ENCODE results near the gene FOXP1. TPM values are rescaled to one million over a fixed set of nuclear protein-coding genes. Genes with fewer than 3 reads are reported as not detected.
A peak's percentile ranks its signal among the peaks of the same experiment; 100 is the strongest.

The FOXP1 gene
- total and polyA plus RNA-seq, 8 donors: 13.4 to 74.1 (median 44.1) TPM

- peaks cover 18 to 53% (median 49%) of the 10 kb centered on the region in 3 donors for H3K4me1 ChIP-seq
Observed at GRCh38 chr3:71210257-71211007, 373.1 kb downstream of the FOXP1 start.

GRCh38 chr3:71208211-71209095, 375.1 kb downstream of the FOXP1 start:
- Histone ChIP-seq H3K4me1 (peaks cover 18 to 56% (median 56%) of the 10 kb centered on the region in 3 donors), H3K27ac (peak overlapping the region; percentile 13 to 78 (median 59)), H3K27me3 (no peaks in the 10 kb centered on the region), H3K4me3 (no peak overlapping the region), H3K9me3 (no peaks in the 10 kb centered on the region), H3K36me3 (no peaks in the 10 kb centered on the region)
- WGBS, 2 donors: 14% methylated on average over 6 of the region's 6 CpGs
- intact Hi-C loops (cut with DNase I): no loop called here
- no peak for FAIRE-seq
- peak in 3 of 6 donors; percentile 32 to 53 (median 34) for DNase-seq
- peak; percentile 72 to 82 (median 74) for ATAC-seq
- no peak for TF ChIP-seq CTCF (IDR thresholded peaks at IDR 0.05)

More at GRCh38 chr3:71210257-71211007, 373.1 kb downstream of the FOXP1 start:
- WGBS, 2 donors: 32 to 35% methylated on average over 4 of the region's 4 CpGs
- ATAC-seq: peak in 3 of 4 donors; percentile 13 to 31 (median 21)
- peak in 1 of 6 donors; percentile 21 for DNase-seq
- H3K36me3 ChIP-seq: no peaks in the 10 kb centered on the region
- no peaks in the 10 kb centered on the region for H3K9me3 ChIP-seq
- no peaks in the 10 kb centered on the region for H3K27me3 ChIP-seq
- intact Hi-C loops (cut with DNase I): no loop called here
- no peak overlapping the region for H3K4me3 ChIP-seq
- peak in 1 of 4 donors; percentile 7 for TF ChIP-seq CTCF (IDR thresholded peaks at IDR 0.05)
- FAIRE-seq: no peak
- peak overlapping the region; percentile 2 to 68 (median 8) for H3K27ac ChIP-seq

GRCh38 chr3:71207632-71208031, 375.9 kb downstream of the FOXP1 start:
- Histone ChIP-seq H3K9me3 (no peaks in the 10 kb centered on the region), H3K27ac (peak overlapping the region; percentile 13 to 78 (median 59)), H3K4me1 (peaks cover 18 to 56% (median 56%) of the 10 kb centered on the region in 3 donors), H3K4me3 (no peak overlapping the region), H3K27me3 (no peaks in the 10 kb centered on the region), H3K36me3 (no peaks in the 10 kb centered on the region)
- intact Hi-C loops (cut with DNase I): no loop called here
- WGBS, 2 donors: 18 to 19% methylated on average over 3 of the region's 3 CpGs
- DNase-seq: no peak
- peak; percentile 57 to 72 (median 64) for ATAC-seq
- TF ChIP-seq CTCF (IDR thresholded peaks at IDR 0.05): no peak
- FAIRE-seq: no peak

GRCh38 chr3:71206305-71207165, 377.0 kb downstream of the FOXP1 start:
- H3K9me3 ChIP-seq: no peaks in the 10 kb centered on the region
- ATAC-seq (peak in 3 of 4 donors; percentile 28 to 33 (median 29)), FAIRE-seq (peak; percentile 32), DNase-seq (no peak)
- H3K27ac ChIP-seq: peak overlapping the region in 3 of 4 donors; percentile 13 to 78 (median 68)
- peaks cover 25 to 66% (median 60%) of the 10 kb centered on the region in 3 donors for H3K4me1 ChIP-seq
- TF ChIP-seq CTCF (IDR thresholded peaks at IDR 0.05): no peak
- no peaks in the 10 kb centered on the region for H3K27me3 ChIP-seq
- no peak overlapping the region for H3K4me3 ChIP-seq
- intact Hi-C loops (cut with DNase I): no loop called here
- no peaks in the 10 kb centered on the region for H3K36me3 ChIP-seq
- 49 to 52% methylated on average over 10 of the region's 10 CpGs for WGBS, 2 donors
